ENCODE results near the gene PRR4.

Gene PRR4

GRCh38 chr12:10849425-10849878, at the start of gene PRR4:
TSS of gene PRR4 (minus strand) at chr12:10849475. CDS start at chr12:10849437, 38 bp downstream.
- in situ Hi-C loops (cut with MboI; ENCODE audit: low sequenced_read_pairs): no loop called here

- in situ Hi-C loops (cut with MboI; ENCODE audit: low sequenced_read_pairs): no loop called here
Observed at GRCh38 chr12:10896854-10897253, 47.6 kb upstream of the PRR4 start.

- in situ Hi-C loops (cut with MboI; ENCODE audit: low sequenced_read_pairs): no loop called here
Observed at GRCh38 chr12:10891937-10892336, 42.7 kb upstream of the PRR4 start.

GRCh38 chr12:10889226-10889625, 40.0 kb upstream of the PRR4 start:
- in situ Hi-C loops (cut with MboI; ENCODE audit: low sequenced_read_pairs): no loop called here

GRCh38 chr12:10884086-10884725, 34.9 kb upstream of the PRR4 start, which contains the start of gene PRH1:
TSS of gene PRH1 (minus strand) at chr12:10884255. CDS start at chr12:10884217, 38 bp downstream.
- in situ Hi-C loops (cut with MboI; ENCODE audit: low sequenced_read_pairs): no loop called here

GRCh38 chr12:10873378-10873777, 24.1 kb upstream of the PRR4 start:
- in situ Hi-C loops (cut with MboI; ENCODE audit: low sequenced_read_pairs): no loop called here

- in situ Hi-C loops (cut with MboI; ENCODE audit: low sequenced_read_pairs): no loop called here
Observed at GRCh38 chr12:10867381-10867780, 18.1 kb upstream of the PRR4 start.

GRCh38 chr12:10863512-10864218, 14.4 kb upstream of the PRR4 start:
- in situ Hi-C loops (cut with MboI; ENCODE audit: low sequenced_read_pairs): no loop called here

- in situ Hi-C loops (cut with MboI; ENCODE audit: low sequenced_read_pairs): no loop called here
Observed at GRCh38 chr12:10861366-10861765, 12.1 kb upstream of the PRR4 start.

GRCh38 chr12:10855807-10856206, 6.5 kb upstream of the PRR4 start:
- in situ Hi-C loops (cut with MboI; ENCODE audit: low sequenced_read_pairs): no loop called here

GRCh38 chr12:10853776-10854175, 4.5 kb upstream of the PRR4 start:
- in situ Hi-C loops (cut with MboI; ENCODE audit: low sequenced_read_pairs): no loop called here

- in situ Hi-C loops (cut with MboI; ENCODE audit: low sequenced_read_pairs): no loop called here
Observed at GRCh38 chr12:10851243-10851858, 2.1 kb upstream of the PRR4 start.

GRCh38 chr12:10847744-10848143, 1.5 kb downstream of the PRR4 start:
- in situ Hi-C loops (cut with MboI; ENCODE audit: low sequenced_read_pairs): no loop called here

- in situ Hi-C loops (cut with MboI; ENCODE audit: low sequenced_read_pairs): no loop called here
Observed at GRCh38 chr12:10842862-10843261, 6.4 kb downstream of the PRR4 start.

- in situ Hi-C loops (cut with MboI; ENCODE audit: low sequenced_read_pairs): no loop called here
Observed at GRCh38 chr12:10838461-10838860, 10.8 kb downstream of the PRR4 start.

GRCh38 chr12:10829994-10830393, 19.3 kb downstream of the PRR4 start:
- in situ Hi-C loops (cut with MboI; ENCODE audit: low sequenced_read_pairs): no loop called here

GRCh38 chr12:10826258-10826657, 23.0 kb downstream of the PRR4 start, which contains the start of gene TAS2R10:
TSS of gene TAS2R10 (minus strand) at chr12:10826358. CDS start at chr12:10826269, 89 bp downstream.
- in situ Hi-C loops (cut with MboI; ENCODE audit: low sequenced_read_pairs): no loop called here

- in situ Hi-C loops (cut with MboI; ENCODE audit: low sequenced_read_pairs): no loop called here
Observed at GRCh38 chr12:10824957-10825356, 24.3 kb downstream of the PRR4 start.

- in situ Hi-C loops (cut with MboI; ENCODE audit: low sequenced_read_pairs): no loop called here
Observed at GRCh38 chr12:10811883-10812536, 37.3 kb downstream of the PRR4 start.

GRCh38 chr12:10810068-10810467, 39.2 kb downstream of the PRR4 start, which contains the start of gene TAS2R9:
TSS of gene TAS2R9 (minus strand) at chr12:10810168. CDS start at chr12:10810075, 93 bp downstream.
- in situ Hi-C loops (cut with MboI; ENCODE audit: low sequenced_read_pairs): no loop called here

GRCh38 chr12:10807186-10807585, 42.1 kb downstream of the PRR4 start, which contains the start of gene TAS2R8:
TSS of gene TAS2R8 (minus strand) at chr12:10807286. CDS start at chr12:10806980, 306 bp downstream.
- in situ Hi-C loops (cut with MboI; ENCODE audit: low sequenced_read_pairs): no loop called here

All from HL-60/S4 (cell line).